Esophagus muscularis mucosa (tissue), 4 donors: Measurements from ENCODE around the gene LRRC10. TPM values are rescaled to one million over a fixed set of nuclear protein-coding genes. Genes with fewer than 3 reads are reported as not detected.

Experiments
- DNase-seq: peaks from one replicate; pipeline ENCODE4 v3.0.0-alpha.2; 2017; ENCODE audit errors: extremely low spot score
- H3K27ac ChIP-seq, 4 donors: fragments of 200-600 bp; sonication (generic); replicated peaks in 1 of 4; 1 replicate in 3 of 4; 2 replicates in 1 of 4; pipeline ENCODE4 v1.5.1; 2016 to 2019; ENCODE audit warnings: mild to moderate bottlenecking in 1 of 4
- H3K27me3 ChIP-seq, 4 donors: fragments of 200-600 bp; sonication (generic); one replicate each; pipeline versions ENCODE4 v1.5.1 to v1.6.0; 2016 to 2019
- H3K36me3 ChIP-seq, 4 donors: fragments of 200-600 bp; sonication (generic); one replicate each; pipeline ENCODE4 v1.5.1; 2016 to 2019
- H3K4me1 ChIP-seq, 4 donors: fragments of 200-600 bp; sonication (generic); one replicate each; pipeline ENCODE4 v1.5.1; 2016 to 2019
- H3K4me3 ChIP-seq, 4 donors: fragments of 200-600 bp; sonication (generic); 1 replicate in 2 of 4; 2 replicates in 2 of 4; pipeline ENCODE4 v1.5.1; 2016 to 2019; ENCODE audit warnings: mild to moderate bottlenecking in 4 of 4, moderate library complexity in 1 of 4
- H3K9me3 ChIP-seq, 4 donors: fragments of 200-600 bp; sonication (generic); 1 replicate in 3 of 4; 2 replicates in 1 of 4; pipeline ENCODE4 v1.5.1; 2016 to 2019
- CTCF ChIP-seq, 3 experiments: fragments of 200-600 bp in 2 of 3; fragments of 450-650 bp in 1 of 3; sonication (generic) in 2 of 3; IDR thresholded peaks; one replicate each; pipeline ENCODE4 v1.5.1; 2017 to 2019; ENCODE audit warnings: antibody characterized with exemption in 3 of 3, mild to moderate bottlenecking in 2 of 3, moderate library complexity in 1 of 3
- EP300 ChIP-seq: sonication (generic); formaldehyde crosslinking; IDR thresholded peaks from one replicate; pipeline ENCODE4 v1.6.1; 2017; ENCODE audit warnings: antibody characterized with exemption
- POLR2A ChIP-seq: fragments of 450-650 bp; IDR thresholded peaks from one replicate; pipeline ENCODE4 v1.6.1; 2017; ENCODE audit warnings: antibody characterized with exemption, moderate library complexity, mild to moderate bottlenecking, low read depth
- POLR2AphosphoS5 ChIP-seq, 2 donors: sonication (generic); formaldehyde crosslinking; IDR thresholded peaks; one replicate each; pipeline ENCODE4 v1.6.1; 2017; ENCODE audit warnings: antibody characterized with exemption in 2 of 2
- WGBS: methylation state at CpG from one replicate; pipeline ENCODE4 v1.1.5; 2018; 5-methylcytosine and 5-hydroxymethylcytosine counted together
- intact Hi-C: fragments of 100-400 bp; cut with DNase I; formaldehyde crosslinking; loops from one replicate; pipeline ENCODE4 v1.15.1; 2023
- total RNA-seq, 4 donors: library from RNA; depleted of rRNA; stranded (reverse); fragments of >200 nt; gene quantifications; one replicate each; pipeline versions ENCODE4 v1.1.0 to v1.2.1, GENCODE V29; 2016

LRRC10 gene
- total RNA-seq, 4 donors from 2014 or later: not detected

GRCh38 chr12:69647178-69647577 is 36.5 kb upstream of the LRRC10 start:
- H3K4me1 ChIP-seq: no peaks in the 10 kb centered on the region
- H3K27ac ChIP-seq: no peak overlapping the region
- H3K9me3 ChIP-seq: no peaks in the 10 kb centered on the region
- no peak for DNase-seq
- H3K36me3 ChIP-seq: no peaks in the 10 kb centered on the region
- H3K4me3 ChIP-seq: no peak overlapping the region
- no peaks in the 10 kb centered on the region for H3K27me3 ChIP-seq
- 82% methylated on average over 4 of the region's 4 CpGs for WGBS
- intact Hi-C loops: no loop called here
- TF ChIP-seq POLR2A: no peak

- Histone ChIP-seq H3K4me1 (no peaks in the 10 kb centered on the region), H3K4me3 (no peak overlapping the region), H3K27me3 (no peaks in the 10 kb centered on the region), H3K36me3 (no peaks in the 10 kb centered on the region), H3K27ac (no peak overlapping the region), H3K9me3 (no peaks in the 10 kb centered on the region)
- WGBS: 81% methylated on average over 2 of the region's 2 CpGs
- intact Hi-C loops: no loop called here
- no peak for TF ChIP-seq POLR2A
- no peak for TF ChIP-seq EP300
- no peak for TF ChIP-seq CTCF (IDR thresholded peaks at IDR 0.05)
- no peak for TF ChIP-seq POLR2AphosphoS5 (IDR thresholded peaks at IDR 0.05)
- DNase-seq: no peak
Measured at GRCh38 chr12:69645031-69645430, 34.3 kb upstream of the LRRC10 start.

- H3K4me3 ChIP-seq: no peak overlapping the region
- H3K36me3 ChIP-seq: no peaks in the 10 kb centered on the region
- peaks cover 0 to under 1% (median 0%) of the 10 kb centered on the region in 4 donors for H3K4me1 ChIP-seq
- no peak for DNase-seq
- no peaks in the 10 kb centered on the region for H3K9me3 ChIP-seq
- no peak for TF ChIP-seq POLR2A
- TF ChIP-seq EP300: no peak
- intact Hi-C loops: loop anchor here (5.0 kb wide), 1 partner anchor 287 kb away; the partner anchor contains the start of gene YEATS4
- H3K27ac ChIP-seq: no peak overlapping the region
- H3K27me3 ChIP-seq: no peaks in the 10 kb centered on the region
Measured at GRCh38 chr12:69644511-69644910, 33.8 kb upstream of the LRRC10 start.

- no peaks in the 10 kb centered on the region for H3K9me3 ChIP-seq
- TF ChIP-seq POLR2A: no peak
- no peak for TF ChIP-seq EP300
- no peak for TF ChIP-seq POLR2AphosphoS5 (IDR thresholded peaks at IDR 0.05)
- TF ChIP-seq CTCF (IDR thresholded peaks at IDR 0.05): no peak
- H3K4me1 ChIP-seq: peaks cover 0 to 3% (median 0%) of the 10 kb centered on the region in 4 donors
- WGBS: 89% methylated on average over 3 of the region's 6 CpGs
- no peak overlapping the region for H3K27ac ChIP-seq
- DNase-seq: no peak
- H3K4me3 ChIP-seq: no peak overlapping the region
- intact Hi-C loops: loop anchor here (5.0 kb wide), 1 partner anchor 285 kb away; the partner anchor contains the start of gene YEATS4
- H3K27me3 ChIP-seq: no peaks in the 10 kb centered on the region
- no peaks in the 10 kb centered on the region for H3K36me3 ChIP-seq
Measured at GRCh38 chr12:69642531-69642930, 31.8 kb upstream of the LRRC10 start.

GRCh38 chr12:69641546-69641945 is 30.8 kb upstream of the LRRC10 start:
- 93% methylated on average over 7 of the region's 7 CpGs for WGBS

More at GRCh38 chr12:69641546-69641945, 30.8 kb upstream of the LRRC10 start:
- Histone ChIP-seq H3K27me3 (no peaks in the 10 kb centered on the region), H3K4me1 (peaks cover 0 to 3% (median 0%) of the 10 kb centered on the region in 4 donors), H3K27ac (no peak overlapping the region), H3K36me3 (no peaks in the 10 kb centered on the region), H3K9me3 (no peaks in the 10 kb centered on the region), H3K4me3 (no peak overlapping the region)
- DNase-seq: no peak
- intact Hi-C loops: loop anchor here (5.0 kb wide), 1 partner anchor 284 kb away; the partner anchor contains the start of gene YEATS4
- no peak for TF ChIP-seq POLR2A
- no peak for TF ChIP-seq POLR2AphosphoS5 (IDR thresholded peaks at IDR 0.05)
- TF ChIP-seq EP300: no peak
- TF ChIP-seq CTCF (IDR thresholded peaks at IDR 0.05): no peak
